GM21737 (cell line): ENCODE results near the gene DCXR.

Source experiments
- ATAC-seq: cut with Tn5 transposase; IDR thresholded peaks from one replicate; pipeline ENCODE4 v1.9.1; 2021; ENCODE audit warnings: mild to moderate bottlenecking, moderate library complexity; ENCODE audit not compliant: unreplicated experiment

Gene DCXR

GRCh38 chr17:82055965-82056728 lies 18.6 kb upstream of the DCXR start:
- no peak for ATAC-seq

GRCh38 chr17:82055023-82055964 lies 17.8 kb upstream of the DCXR start:
- ATAC-seq, result no peak

GRCh38 chr17:82054351-82055022 lies 17.0 kb upstream of the DCXR start:
- no peak for ATAC-seq

GRCh38 chr17:82053556-82054263 lies 16.2 kb upstream of the DCXR start:
- no peak for ATAC-seq

GRCh38 chr17:82053130-82053529 lies 15.6 kb upstream of the DCXR start:
- no peak for ATAC-seq

DNA sequence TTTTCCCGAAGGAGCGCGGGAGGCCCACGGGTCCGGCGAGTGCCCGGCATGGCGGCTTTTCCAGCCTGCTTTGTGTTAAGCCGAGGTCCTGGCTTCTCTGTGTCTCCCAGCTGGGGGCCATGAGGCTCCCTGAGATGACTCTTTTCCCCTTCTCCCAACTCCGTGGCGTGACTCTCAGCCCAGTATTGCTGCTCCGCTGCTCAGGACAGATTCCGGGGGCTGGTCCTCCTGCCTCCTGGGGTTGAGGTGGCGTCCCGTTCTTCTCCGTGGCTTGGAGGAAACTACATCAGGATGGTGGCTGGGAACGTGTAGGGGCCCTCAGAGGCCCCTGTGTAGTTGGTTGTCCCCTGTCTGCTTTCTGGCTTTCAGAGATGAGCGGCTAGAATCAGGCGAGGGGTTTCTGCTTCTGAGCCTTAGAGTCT lies 15.2 kb upstream of the DCXR start:
- no peak for ATAC-seq

DNA sequence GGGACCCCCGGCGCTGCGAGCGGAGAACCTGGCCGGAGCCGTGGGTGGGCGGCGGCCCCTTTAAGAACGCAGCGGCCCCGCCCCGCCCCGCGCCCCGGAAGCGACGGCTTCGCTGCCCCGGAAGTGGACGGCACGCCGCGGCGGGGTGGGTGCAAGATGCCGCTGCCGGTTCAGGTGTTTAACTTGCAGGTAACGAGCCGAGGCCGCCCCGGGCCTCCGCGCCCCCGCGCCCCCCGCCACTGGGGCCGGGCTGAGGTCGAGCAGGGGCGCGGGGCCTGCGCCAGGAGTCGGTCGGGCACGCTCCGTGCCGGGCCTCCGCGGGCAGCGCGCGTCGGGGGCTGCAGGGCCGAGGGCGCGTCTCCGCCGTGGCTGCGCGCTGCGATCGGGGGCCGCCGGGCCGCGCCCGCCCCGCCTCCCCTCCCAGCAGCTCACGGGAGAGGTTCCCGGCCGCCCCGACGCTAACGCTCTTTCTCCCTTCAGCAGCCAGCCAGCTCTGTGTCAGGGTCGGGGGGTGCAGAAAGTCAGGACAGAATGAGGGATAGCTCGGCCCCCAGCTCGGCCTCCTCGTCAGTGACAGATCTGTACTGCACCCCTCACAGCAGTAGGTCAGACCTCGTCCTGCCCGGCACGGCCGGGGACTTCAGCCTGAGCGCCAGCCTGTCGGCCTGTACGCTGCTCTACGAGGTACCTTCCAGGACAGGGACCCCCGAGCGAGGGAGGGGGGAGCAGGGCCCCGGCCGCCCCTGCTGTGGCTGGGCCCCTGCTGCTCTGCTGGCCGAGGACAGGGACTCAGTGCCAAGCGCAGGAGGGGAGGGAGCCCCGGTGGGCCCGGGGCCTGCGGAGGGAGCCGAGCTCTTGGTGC lies 14.5 kb upstream of the DCXR start, which contains the start of the genes GPS1 and RFNG:
Gene GPS1 (plus strand): TSS at position 123 of the 862 bp plus-strand sequence. CDS start 34 bp downstream, at position 157.
Gene RFNG (minus strand): TSS at position 36 of the 862 bp plus-strand sequence. CDS start 45 bp downstream, outside the sequence.
- peak; percentile 58 for ATAC-seq

DNA sequence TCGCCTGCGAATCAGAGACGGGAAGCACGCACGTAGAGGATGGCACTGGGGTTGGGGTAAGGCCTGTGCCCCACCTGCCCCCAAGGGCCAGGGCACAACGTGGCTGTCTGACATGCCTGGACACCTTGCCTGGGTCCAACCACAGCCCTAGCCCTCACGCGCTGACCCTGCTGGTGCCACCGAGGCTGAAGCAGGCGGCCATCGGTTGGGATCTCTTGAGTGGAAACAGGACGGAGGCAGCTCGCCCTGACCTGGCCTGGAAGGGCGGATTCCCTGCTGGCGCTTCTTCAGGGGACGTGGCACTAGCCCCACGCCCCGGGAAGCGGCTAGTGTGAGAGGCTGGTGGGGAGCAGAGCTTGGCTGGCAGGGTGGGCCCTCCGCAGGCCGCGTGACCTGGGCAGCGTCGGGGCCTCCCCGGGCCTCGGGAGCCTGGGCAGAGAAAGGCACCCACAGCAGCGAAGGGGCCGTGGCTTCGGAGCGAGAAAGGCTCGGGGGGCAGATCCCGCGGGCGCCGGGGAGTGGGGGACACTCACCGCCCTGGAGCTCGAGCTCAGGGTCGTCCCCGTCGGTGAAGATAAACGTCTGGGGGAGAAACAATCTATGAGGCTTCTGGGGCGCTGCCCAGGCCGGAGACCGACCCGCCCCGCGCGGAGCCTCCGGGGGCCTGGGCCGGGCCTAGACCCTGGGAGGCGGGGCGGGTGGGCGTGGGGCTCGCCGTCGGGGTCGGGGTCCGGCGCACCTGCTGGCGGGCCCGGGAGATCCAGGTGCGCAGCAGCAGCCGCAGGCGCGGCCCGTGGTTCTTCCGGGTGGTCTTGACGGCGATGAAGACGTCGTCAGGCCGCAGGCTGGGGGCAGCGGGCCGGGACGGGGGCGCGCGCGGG lies 13.5 kb upstream of the DCXR start:
- no peak for ATAC-seq

- no peak for ATAC-seq
Observed at GRCh38 chr17:82050152-82050760, 12.8 kb upstream of the DCXR start.

- ATAC-seq, result no peak
Observed at GRCh38 chr17:82049521-82049971, 12.0 kb upstream of the DCXR start.

DNA sequence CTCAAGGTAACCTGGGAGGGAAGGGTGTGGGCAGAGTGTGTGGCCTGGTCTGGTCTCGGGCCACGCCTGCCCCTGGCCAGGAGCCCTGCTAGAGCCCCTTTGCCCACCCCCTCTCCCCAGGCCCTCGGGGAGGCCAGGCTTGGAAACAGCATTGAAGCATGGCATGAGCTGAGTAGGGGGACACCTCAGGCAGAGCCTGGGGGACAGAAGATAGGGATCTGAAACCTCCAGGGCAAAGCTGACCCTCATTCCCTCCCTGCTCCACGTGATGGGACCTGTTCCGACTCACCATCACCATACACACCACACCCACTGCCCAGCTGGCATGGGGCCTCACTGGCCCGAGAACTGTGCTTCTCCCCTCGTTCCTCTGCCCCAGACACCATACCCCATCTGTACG lies 11.6 kb upstream of the DCXR start:
- no peak for ATAC-seq

- no peak for ATAC-seq
Observed at GRCh38 chr17:82048571-82048971, 11.1 kb upstream of the DCXR start.

GRCh38 chr17:82047914-82048570 lies 10.5 kb upstream of the DCXR start:
- no peak for ATAC-seq

DNA sequence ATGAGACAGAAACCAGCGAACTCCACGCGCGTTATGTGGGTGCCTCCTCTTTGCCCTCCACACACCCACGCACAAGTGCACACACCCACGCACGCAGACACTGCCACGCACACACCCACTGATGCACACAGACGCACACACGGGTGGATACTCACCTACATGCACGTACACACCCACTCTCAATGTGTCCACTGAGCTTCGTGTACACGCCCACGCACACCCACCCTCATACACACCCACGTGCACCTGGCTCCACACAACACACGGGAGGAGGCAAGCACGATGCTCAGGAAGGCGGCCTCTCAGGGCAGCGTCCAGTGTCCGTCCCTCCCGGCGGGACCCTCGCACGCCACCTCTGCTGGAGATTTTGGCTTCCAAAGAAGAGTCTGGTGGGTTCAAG lies 9.9 kb upstream of the DCXR start:
- ATAC-seq, result no peak

DNA sequence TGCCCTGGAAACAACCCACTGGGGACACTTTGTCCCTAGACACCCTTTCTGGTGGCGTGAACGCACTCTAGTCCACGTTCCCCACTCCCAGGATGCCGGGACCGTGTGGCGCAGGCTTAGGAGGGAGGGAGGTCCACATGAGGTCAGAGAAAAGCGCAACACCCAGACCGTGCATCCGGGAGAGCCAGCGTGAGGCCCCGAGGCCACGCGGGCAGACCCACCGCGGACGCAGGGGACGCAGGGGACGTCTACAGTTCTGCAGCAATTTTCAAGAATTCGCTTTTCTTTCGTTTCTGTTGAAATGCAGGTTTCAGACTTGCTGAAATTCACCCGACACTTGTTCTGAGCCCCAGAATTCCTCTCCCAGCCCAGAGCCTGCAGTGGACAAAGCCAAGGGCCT lies 9.4 kb upstream of the DCXR start:
- no peak for ATAC-seq

DNA sequence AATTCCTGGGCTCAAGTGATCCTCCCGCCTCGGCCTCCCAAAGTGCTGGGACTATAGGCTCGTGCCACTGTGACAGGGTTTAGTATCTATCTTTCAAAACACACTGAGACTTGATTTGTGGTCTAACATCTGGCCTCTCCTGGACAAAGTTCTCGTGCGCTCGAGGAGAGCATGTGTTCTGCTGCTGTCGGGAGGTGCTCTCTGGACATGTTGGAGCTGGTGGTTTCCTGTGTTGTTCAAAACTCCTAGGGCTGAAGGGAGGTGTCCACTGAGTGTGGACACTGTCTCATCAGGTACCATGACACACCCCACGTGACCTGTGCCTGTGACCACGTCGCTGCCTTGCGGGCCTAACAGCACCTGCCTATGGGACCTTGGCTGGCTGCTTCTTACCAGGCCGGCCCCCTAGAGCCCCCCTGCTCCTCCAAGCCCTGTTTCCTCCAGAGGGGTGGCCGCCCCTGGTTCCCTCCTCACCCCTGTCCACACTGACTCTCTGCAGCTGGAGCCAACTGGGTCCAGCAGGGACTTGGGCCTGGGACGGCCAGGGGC lies 8.5 kb upstream of the DCXR start:
- ATAC-seq, result no peak

DNA sequence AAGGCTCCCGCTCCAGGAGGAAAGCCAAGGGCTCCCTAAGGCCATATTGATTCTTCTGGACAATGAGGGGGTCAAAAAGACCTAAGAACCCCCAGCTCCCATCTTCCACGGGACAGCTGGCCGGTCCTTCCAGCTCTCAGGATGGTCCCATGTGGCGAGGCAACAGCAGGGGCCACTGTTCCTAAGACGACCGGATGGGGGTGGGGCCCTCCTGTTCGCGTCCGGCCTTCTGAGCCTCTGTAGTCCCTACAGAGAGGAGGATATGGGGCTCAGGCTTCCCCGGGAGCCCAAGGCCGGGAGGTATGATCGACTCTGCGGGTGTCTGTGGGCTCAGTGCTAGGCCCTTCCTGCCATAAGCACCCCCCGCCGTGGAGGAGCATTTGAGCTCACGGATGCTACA lies 6.0 kb upstream of the DCXR start:
- no peak for ATAC-seq
